Measurements from ENCODE around the gene PDLIM4. TPM values are rescaled to one million over a fixed set of nuclear protein-coding genes. Genes with fewer than 3 reads are reported as not detected.

PDLIM4 gene
- total RNA-seq, 1 experiment from 2014 or later = 7.6 TPM

DNA sequence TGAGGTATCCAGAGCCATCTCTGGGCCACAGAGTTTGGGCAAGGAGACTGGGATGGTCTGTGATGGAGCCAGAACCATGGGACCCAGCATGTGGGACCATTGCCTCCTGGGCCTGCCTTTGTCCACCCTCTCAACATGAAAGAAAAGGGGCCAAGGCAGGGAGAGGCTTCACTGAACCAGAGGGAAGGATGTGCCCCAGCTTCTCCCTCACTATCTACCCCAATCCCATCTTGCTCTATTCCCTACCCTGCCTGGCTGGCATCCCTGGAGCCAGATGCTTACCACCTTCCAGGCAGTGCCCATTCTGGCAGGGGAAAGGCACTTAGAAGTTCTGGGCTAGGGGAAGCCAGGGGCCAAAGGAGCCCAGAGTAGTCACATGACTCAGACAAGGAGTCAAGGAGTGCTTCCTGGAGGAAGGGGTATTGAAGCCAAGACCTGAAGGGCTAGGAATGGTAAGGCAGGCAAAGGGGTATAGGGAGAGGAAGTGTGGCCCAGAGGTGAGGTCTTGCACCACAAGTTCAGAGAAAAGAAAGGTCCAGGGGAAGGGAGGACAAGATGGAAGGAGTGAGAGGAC, 9.8 kb downstream of the PDLIM4 start:
- no peaks in the 10 kb centered on the region for H4K20me1 ChIP-seq (ENCODE audit: control insufficient read depth, insufficient read depth, insufficient read length)

More for the DNA sequence above, 9.8 kb downstream of the PDLIM4 start:
- Mint-ChIP-seq H3K4me1 (peaks cover 4 to 12% of the 10 kb centered on the region in 2 experiments; a peak in 3 of 4 replicates), H3K36me3 (ENCODE audit: insufficient read depth in 1 of 3, low read depth in 3 of 3) (0 out of 7 replicates have a peak, but pooled peaks cover 0 to 2% (median 1%) of the 10 kb centered on the region in 3 experiments), H3K4me3 (no peak overlapping the region), H3K9me3 (no peaks in the 10 kb centered on the region), H3K27ac (no peak overlapping the region), H3K27me3 (ENCODE audit: low read depth) (no peaks in the 10 kb centered on the region; the same call in 1 of the 2 replicates)
- Histone ChIP-seq H3K27me3 (ENCODE audit: insufficient read depth, low read length) (no peaks in the 10 kb centered on the region), H4K8ac (replicated peaks; ENCODE audit: insufficient read length, low read depth, low read length) (no peak overlapping the region), H3K9me3 (ENCODE audit: control insufficient read depth, low read depth, low read length) (no peaks in the 10 kb centered on the region), H3K14ac (ENCODE audit: insufficient read depth, low read length) (no peak overlapping the region), H2BK5ac (ENCODE audit: insufficient read length, low read length) (no peak overlapping the region), H4K91ac (ENCODE audit: insufficient read length, low read depth, low read length) (no peak overlapping the region), H3K79me1 (ENCODE audit: insufficient read depth, low read depth, low read length, poor library complexity, severe bottlenecking) (no peaks in the 10 kb centered on the region), H3K23ac (ENCODE audit: insufficient read length, low read depth, low read length) (no peak overlapping the region), H3K9ac (ENCODE audit: extremely low read depth, insufficient read length, low read length) (no peak overlapping the region), H3K79me2 (ENCODE audit: insufficient read depth, low read length) (no peaks in the 10 kb centered on the region), H3K4me2 (ENCODE audit: insufficient read depth, insufficient read length, low read length) (no peak overlapping the region), H3K27ac (ENCODE audit: insufficient read length, low read depth, low read length) (no peak overlapping the region), H3K56ac (ENCODE audit: insufficient read length, low read depth, low read length) (no peak overlapping the region), H2AFZ (ENCODE audit: low read length) (no peak overlapping the region), H2BK20ac (ENCODE audit: low read depth, low read length, poor library complexity, severe bottlenecking) (no peak overlapping the region), H3K23me2 (ENCODE audit: insufficient read length, low read depth, low read length, poor library complexity, severe bottlenecking) (no peaks in the 10 kb centered on the region), H2BK12ac (ENCODE audit: insufficient read length, low read depth, low read length) (no peak overlapping the region), H3T11ph (ENCODE audit: low read length) (no peak overlapping the region), H3K4me1 (ENCODE audit: insufficient read depth, low read length) (no peaks in the 10 kb centered on the region), H2BK15ac (ENCODE audit: low read depth, low read length) (no peak overlapping the region), H2AK5ac (ENCODE audit: insufficient read length, low read length) (no peak overlapping the region), H2BK120ac (ENCODE audit: low read depth, low read length, poor library complexity, severe bottlenecking) (no peak overlapping the region), H4K5ac (ENCODE audit: insufficient read length, low read depth, low read length) (no peak overlapping the region), H3K4ac (ENCODE audit: low read depth, low read length) (no peak overlapping the region), H3K18ac (ENCODE audit: insufficient read length, low read depth, low read length) (no peak overlapping the region)
- DNase-seq = no peak
- TF ChIP-seq, protein P1, sequence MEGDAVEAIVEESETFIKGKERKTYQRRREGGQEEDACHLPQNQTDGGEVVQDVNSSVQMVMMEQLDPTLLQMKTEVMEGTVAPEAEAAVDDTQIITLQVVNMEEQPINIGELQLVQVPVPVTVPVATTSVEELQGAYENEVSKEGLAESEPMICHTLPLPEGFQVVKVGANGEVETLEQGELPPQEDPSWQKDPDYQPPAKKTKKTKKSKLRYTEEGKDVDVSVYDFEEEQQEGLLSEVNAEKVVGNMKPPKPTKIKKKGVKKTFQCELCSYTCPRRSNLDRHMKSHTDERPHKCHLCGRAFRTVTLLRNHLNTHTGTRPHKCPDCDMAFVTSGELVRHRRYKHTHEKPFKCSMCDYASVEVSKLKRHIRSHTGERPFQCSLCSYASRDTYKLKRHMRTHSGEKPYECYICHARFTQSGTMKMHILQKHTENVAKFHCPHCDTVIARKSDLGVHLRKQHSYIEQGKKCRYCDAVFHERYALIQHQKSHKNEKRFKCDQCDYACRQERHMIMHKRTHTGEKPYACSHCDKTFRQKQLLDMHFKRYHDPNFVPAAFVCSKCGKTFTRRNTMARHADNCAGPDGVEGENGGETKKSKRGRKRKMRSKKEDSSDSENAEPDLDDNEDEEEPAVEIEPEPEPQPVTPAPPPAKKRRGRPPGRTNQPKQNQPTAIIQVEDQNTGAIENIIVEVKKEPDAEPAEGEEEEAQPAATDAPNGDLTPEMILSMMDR (conservative IDR thresholded peaks at IDR 0.05) = no peak

All from H9 (cell line).